ENCODE measurements around the gene ZMYM5. TPM values are rescaled to one million over a fixed set of nuclear protein-coding genes. Genes with fewer than 3 reads are reported as not detected.
A peak's percentile ranks its signal among the peaks of the same experiment; 100 is the strongest.

Gene ZMYM5
- total and polyA plus RNA-seq, 2 of the 13 experiments (the other 11 are each of a cell fraction or from before 2014, with no cell fraction given): 7.8 to 9.4 TPM

DNA sequence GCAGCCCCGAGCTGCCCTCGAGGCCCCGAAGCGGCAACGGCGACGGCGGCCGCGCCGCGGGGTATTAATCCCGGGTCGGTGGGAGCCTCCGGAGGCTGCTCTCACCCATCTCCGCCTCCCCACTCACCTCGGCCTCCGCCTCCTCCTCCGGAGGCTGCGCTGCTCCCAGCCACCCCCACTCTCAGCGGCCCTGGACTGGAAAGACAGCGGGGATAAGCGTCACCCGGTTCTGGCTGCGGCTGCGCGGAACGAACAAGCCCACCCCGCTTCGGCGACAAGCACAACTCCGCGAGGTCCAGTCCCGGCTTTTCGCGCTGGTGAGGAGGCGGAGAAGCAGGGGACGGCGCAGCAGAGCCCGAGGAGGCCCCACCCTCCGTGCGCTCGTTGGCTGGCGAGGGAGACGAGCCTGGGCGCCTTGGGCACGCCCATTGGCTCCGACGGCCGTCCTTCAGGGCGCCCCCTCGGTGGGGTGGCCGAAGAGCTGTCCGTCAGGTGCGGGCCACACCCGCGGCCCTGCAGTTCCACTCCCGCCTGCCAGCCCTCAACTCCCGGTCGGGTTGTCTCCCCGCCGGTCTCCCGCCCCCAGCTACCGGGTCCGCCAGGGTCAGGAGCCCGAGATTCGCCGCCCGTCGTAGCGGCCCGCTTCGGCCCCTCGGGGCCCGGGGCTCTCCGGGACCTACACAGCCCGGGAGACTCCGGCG lies at the start of gene ZMYM5 (continued):
- no peak for TF ChIP-seq KDM3A (CRISPR knock-in tag; IDR thresholded peaks at IDR 0.05; ENCODE audit: low read depth)
- TF ChIP-seq MYC (CRISPR knock-in tag; IDR thresholded peaks at IDR 0.05; ENCODE audit: borderline replicate concordance): no peak; the same call in 1 of the 2 replicates
- TF ChIP-seq, protein P1, sequence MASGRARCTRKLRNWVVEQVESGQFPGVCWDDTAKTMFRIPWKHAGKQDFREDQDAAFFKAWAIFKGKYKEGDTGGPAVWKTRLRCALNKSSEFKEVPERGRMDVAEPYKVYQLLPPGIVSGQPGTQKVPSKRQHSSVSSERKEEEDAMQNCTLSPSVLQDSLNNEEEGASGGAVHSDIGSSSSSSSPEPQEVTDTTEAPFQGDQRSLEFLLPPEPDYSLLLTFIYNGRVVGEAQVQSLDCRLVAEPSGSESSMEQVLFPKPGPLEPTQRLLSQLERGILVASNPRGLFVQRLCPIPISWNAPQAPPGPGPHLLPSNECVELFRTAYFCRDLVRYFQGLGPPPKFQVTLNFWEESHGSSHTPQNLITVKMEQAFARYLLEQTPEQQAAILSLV (CRISPR knock-in tag; IDR thresholded peaks at IDR 0.05; ENCODE audit: borderline replicate concordance): 0 out of 2 replicates have a peak, but pooled peaks have one; percentile 37
- TF ChIP-seq TARDBP (CRISPR knock-in tag; IDR thresholded peaks at IDR 0.05): peak; percentile 91
- no peak for TF ChIP-seq KLF11 (CRISPR knock-in tag; IDR thresholded peaks at IDR 0.05)
- TF ChIP-seq PHF21A (CRISPR knock-in tag; IDR thresholded peaks at IDR 0.05): peak; percentile 46; the same call in 1 of the 2 replicates
- TF ChIP-seq ZNF160 (CRISPR knock-in tag; IDR thresholded peaks at IDR 0.05): peak; percentile 55; the same call in 1 of the 2 replicates
- no peak for TF ChIP-seq TBP (CRISPR knock-in tag; IDR thresholded peaks at IDR 0.05)
- TF ChIP-seq FOXO1 (CRISPR knock-in tag; IDR thresholded peaks at IDR 0.05): no peak
- no peak for TF ChIP-seq ZNF619 (CRISPR knock-in tag; IDR thresholded peaks at IDR 0.05)
- TF ChIP-seq, protein P2, sequence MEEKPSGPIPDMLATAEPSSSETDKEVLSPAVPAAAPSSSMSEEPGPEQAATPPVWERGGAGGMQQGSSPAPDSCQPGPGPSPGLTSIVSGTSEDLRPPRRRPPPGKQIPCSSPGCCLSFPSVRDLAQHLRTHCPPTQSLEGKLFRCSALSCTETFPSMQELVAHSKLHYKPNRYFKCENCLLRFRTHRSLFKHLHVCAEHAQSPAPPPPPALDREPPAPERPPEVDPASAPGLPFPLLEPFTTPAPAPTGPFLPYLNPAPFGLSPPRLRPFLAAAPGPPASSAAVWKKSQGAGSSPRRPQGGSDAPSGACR (CRISPR knock-in tag; IDR thresholded peaks at IDR 0.05): 0 out of 2 replicates have a peak, but pooled peaks have one; percentile 24
- peak; percentile 89 for TF ChIP-seq HNRNPLL (IDR thresholded peaks at IDR 0.05; ENCODE audit: low read depth, low read length, poor library complexity, severe bottlenecking)
- TF ChIP-seq, protein P3, sequence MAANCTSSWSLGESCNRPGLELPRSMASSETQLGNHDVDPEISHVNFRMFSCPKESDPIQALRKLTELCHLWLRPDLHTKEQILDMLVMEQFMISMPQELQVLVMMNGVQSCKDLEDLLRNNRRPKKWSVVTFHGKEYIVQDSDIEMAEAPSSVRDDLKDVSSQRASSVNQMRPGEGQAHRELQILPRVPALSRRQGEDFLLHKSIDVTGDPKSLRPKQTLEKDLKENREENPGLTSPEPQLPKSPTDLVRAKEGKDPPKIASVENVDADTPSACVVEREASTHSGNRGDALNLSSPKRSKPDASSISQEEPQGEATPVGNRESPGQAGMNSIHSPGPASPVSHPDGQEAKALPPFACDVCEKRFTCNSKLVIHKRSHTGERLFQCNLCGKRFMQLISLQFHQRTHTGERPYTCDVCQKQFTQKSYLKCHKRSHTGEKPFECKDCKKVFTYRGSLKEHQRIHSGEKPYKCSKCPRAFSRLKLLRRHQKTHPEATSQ (CRISPR knock-in tag; IDR thresholded peaks at IDR 0.05; ENCODE audit: borderline replicate concordance): no peak
- TF ChIP-seq ZNF121 (CRISPR knock-in tag; IDR thresholded peaks at IDR 0.05): no peak
- no peak for TF ChIP-seq TBL1XR1 (IDR thresholded peaks at IDR 0.05; ENCODE audit: borderline replicate concordance, low read length, partially characterized antibody)
- no peak for TF ChIP-seq DR1 (CRISPR knock-in tag; IDR thresholded peaks at IDR 0.05)
- no peak for TF ChIP-seq ZFP41 (CRISPR knock-in tag; IDR thresholded peaks at IDR 0.05; ENCODE audit: borderline replicate concordance)
- peak; percentile 28 for TF ChIP-seq ZNF510 (CRISPR knock-in tag; IDR thresholded peaks at IDR 0.05; ENCODE audit: low read depth)
- TF ChIP-seq, protein P4, sequence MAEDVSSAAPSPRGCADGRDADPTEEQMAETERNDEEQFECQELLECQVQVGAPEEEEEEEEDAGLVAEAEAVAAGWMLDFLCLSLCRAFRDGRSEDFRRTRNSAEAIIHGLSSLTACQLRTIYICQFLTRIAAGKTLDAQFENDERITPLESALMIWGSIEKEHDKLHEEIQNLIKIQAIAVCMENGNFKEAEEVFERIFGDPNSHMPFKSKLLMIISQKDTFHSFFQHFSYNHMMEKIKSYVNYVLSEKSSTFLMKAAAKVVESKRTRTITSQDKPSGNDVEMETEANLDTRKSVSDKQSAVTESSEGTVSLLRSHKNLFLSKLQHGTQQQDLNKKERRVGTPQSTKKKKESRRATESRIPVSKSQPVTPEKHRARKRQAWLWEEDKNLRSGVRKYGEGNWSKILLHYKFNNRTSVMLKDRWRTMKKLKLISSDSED (CRISPR knock-in tag; IDR thresholded peaks at IDR 0.05): no peak
- no peak for TF ChIP-seq ZBTB4 (CRISPR knock-in tag; IDR thresholded peaks at IDR 0.05; ENCODE audit: borderline replicate concordance)
- TF ChIP-seq ERF (CRISPR knock-in tag; IDR thresholded peaks at IDR 0.05): 0 out of 2 replicates have a peak, but pooled peaks have one; percentile 47
- peak; percentile 39; the same call in 1 of the 2 replicates for TF ChIP-seq SNAPC2 (CRISPR knock-in tag; IDR thresholded peaks at IDR 0.05)
- no peak for TF ChIP-seq GTF2F1 (IDR thresholded peaks at IDR 0.05; ENCODE audit: low read length)

Data from HepG2 (cell line).